Immature natural killer cell (primary cell): ENCODE results near the gene ANKMY1. TPM values are rescaled to one million over a fixed set of nuclear protein-coding genes. Genes with fewer than 3 reads are reported as not detected.

Experiments
- DNase-seq, 3 donors: peaks; one replicate each; pipeline ENCODE4 v3.0.0; 2022; ENCODE audit warnings: mixed read lengths in 1 of 3
- H3K27ac Mint-ChIP-seq, 6 donors: one replicate each; pipeline ENCODE4 v1.8.0; 2020; ENCODE audit warnings: mixed read lengths in 6 of 6, mild to moderate bottlenecking in 5 of 6, inconsistent platforms in 4 of 6, moderate library complexity in 3 of 6
- H3K27me3 Mint-ChIP-seq, 3 donors: one replicate each; pipeline ENCODE4 v1.8.0; 2020 to 2021; ENCODE audit warnings: low read depth in 3 of 3, mild to moderate bottlenecking in 3 of 3, mixed read lengths in 3 of 3, moderate library complexity in 3 of 3, inconsistent platforms in 1 of 3
- H3K36me3 Mint-ChIP-seq, 3 donors: one replicate each; pipeline ENCODE4 v1.8.0; 2020; ENCODE audit warnings: mixed read lengths in 3 of 3, inconsistent platforms in 2 of 3, mild to moderate bottlenecking in 2 of 3
- H3K4me1 Mint-ChIP-seq, 2 donors: one replicate each; pipeline ENCODE4 v1.8.0; 2020; ENCODE audit warnings: inconsistent platforms in 2 of 2, mild to moderate bottlenecking in 2 of 2, mixed read lengths in 2 of 2, moderate library complexity in 1 of 2
- H3K4me3 Mint-ChIP-seq, 5 donors: one replicate each; pipeline ENCODE4 v1.8.0; 2020; ENCODE audit warnings: mild to moderate bottlenecking in 5 of 5, mixed read lengths in 5 of 5, inconsistent platforms in 3 of 5, moderate library complexity in 3 of 5
- H3K9me3 Mint-ChIP-seq, 6 donors: one replicate each; pipeline ENCODE4 v1.8.0; 2020; ENCODE audit warnings: mild to moderate bottlenecking in 6 of 6, mixed read lengths in 6 of 6, inconsistent platforms in 4 of 6, moderate library complexity in 3 of 6
- polyA plus RNA-seq, 3 donors: library from polyadenylated mRNA; unstranded; fragments of 300-500 nt; fragmentation: Illumina TruSeq; gene quantifications; one replicate each; pipeline ENCODE4 v1.2.3, GENCODE V29; 2021

The ANKMY1 gene
- polyA plus RNA-seq, 3 donors from 2014 or later: 5.6 to 12.4 (median 7.3) TPM

GRCh38 chr2:240445961-240446663 lies 111.7 kb downstream of the ANKMY1 start:
- Mint-ChIP-seq H3K27me3 (peaks cover 2 to 9% (median 6%) of the 10 kb centered on the region in 3 donors), H3K4me3 (no peak overlapping the region), H3K36me3 (no peaks in the 10 kb centered on the region), H3K9me3 (no peaks in the 10 kb centered on the region), H3K4me1 (peaks cover 0 to 2% of the 10 kb centered on the region in 2 donors), H3K27ac (no peak overlapping the region)
- no peak for DNase-seq

- no peak for DNase-seq
- H3K4me3 Mint-ChIP-seq: no peak overlapping the region
- no peaks in the 10 kb centered on the region for H3K9me3 Mint-ChIP-seq
- no peaks in the 10 kb centered on the region for H3K36me3 Mint-ChIP-seq
- no peak overlapping the region for H3K27ac Mint-ChIP-seq
- H3K27me3 Mint-ChIP-seq: peaks cover 0 to 4% (median 0%) of the 10 kb centered on the region in 3 donors
- no peaks in the 10 kb centered on the region for H3K4me1 Mint-ChIP-seq
These were observed 113.3 kb downstream of the ANKMY1 start for GRCh38 chr2:240444464-240444863.

- Mint-ChIP-seq H3K27me3 (peaks cover 0 to 3% (median 0%) of the 10 kb centered on the region in 3 donors), H3K27ac (no peak overlapping the region), H3K4me3 (no peak overlapping the region), H3K9me3 (no peaks in the 10 kb centered on the region), H3K36me3 (no peaks in the 10 kb centered on the region), H3K4me1 (no peaks in the 10 kb centered on the region)
- DNase-seq: no peak
These were observed 113.9 kb downstream of the ANKMY1 start for GRCh38 chr2:240443891-240444301.

- Mint-ChIP-seq H3K36me3 (no peaks in the 10 kb centered on the region), H3K9me3 (no peaks in the 10 kb centered on the region), H3K27ac (no peak overlapping the region)
These were observed 114.7 kb downstream of the ANKMY1 start for GRCh38 chr2:240442891-240443715.

GRCh38 chr2:240441993-240442411 lies 115.8 kb downstream of the ANKMY1 start:
- H3K9me3 Mint-ChIP-seq: no peaks in the 10 kb centered on the region
- H3K4me3 Mint-ChIP-seq: no peak overlapping the region
- H3K36me3 Mint-ChIP-seq: no peaks in the 10 kb centered on the region
- no peak overlapping the region for H3K27ac Mint-ChIP-seq
- peaks cover 0 to under 1% of the 10 kb centered on the region in 2 donors for H3K4me1 Mint-ChIP-seq
- H3K27me3 Mint-ChIP-seq: peaks cover 3 to 6% (median 4%) of the 10 kb centered on the region in 3 donors
- DNase-seq: no peak

More at GRCh38 chr2:240442891-240443715, 114.7 kb downstream of the ANKMY1 start:
- Mint-ChIP-seq H3K27me3 (peaks cover 0 to 4% (median 0%) of the 10 kb centered on the region in 3 donors), H3K4me3 (no peak overlapping the region), H3K4me1 (no peaks in the 10 kb centered on the region)
- DNase-seq: no peak

- Mint-ChIP-seq H3K36me3 (no peaks in the 10 kb centered on the region), H3K4me1 (peaks cover 0 to 2% of the 10 kb centered on the region in 2 donors), H3K27ac (no peak overlapping the region), H3K27me3 (peaks cover 3 to 9% (median 4%) of the 10 kb centered on the region in 3 donors), H3K4me3 (no peak overlapping the region), H3K9me3 (no peaks in the 10 kb centered on the region)
- DNase-seq: no peak
These were observed 116.3 kb downstream of the ANKMY1 start for GRCh38 chr2:240441326-240441992.

GRCh38 chr2:240440704-240441320 lies 117.0 kb downstream of the ANKMY1 start:
- Mint-ChIP-seq H3K36me3 (no peaks in the 10 kb centered on the region), H3K4me3 (no peak overlapping the region), H3K27me3 (peaks cover 3 to 9% (median 4%) of the 10 kb centered on the region in 3 donors), H3K27ac (no peak overlapping the region), H3K9me3 (no peaks in the 10 kb centered on the region), H3K4me1 (peaks cover 0 to 2% of the 10 kb centered on the region in 2 donors)
- DNase-seq: no peak

GRCh38 chr2:240440251-240440650 lies 117.5 kb downstream of the ANKMY1 start:
- DNase-seq: no peak
- peaks cover 0 to 2% of the 10 kb centered on the region in 2 donors for H3K4me1 Mint-ChIP-seq

GRCh38 chr2:240439698-240440151 lies 118.1 kb downstream of the ANKMY1 start:
- no peaks in the 10 kb centered on the region for H3K36me3 Mint-ChIP-seq

More at GRCh38 chr2:240440251-240440650, 117.5 kb downstream of the ANKMY1 start:
- no peak overlapping the region for H3K4me3 Mint-ChIP-seq
- no peak overlapping the region for H3K27ac Mint-ChIP-seq
- H3K27me3 Mint-ChIP-seq: peaks cover 3 to 9% (median 4%) of the 10 kb centered on the region in 3 donors
- H3K9me3 Mint-ChIP-seq: no peaks in the 10 kb centered on the region
- H3K36me3 Mint-ChIP-seq: no peaks in the 10 kb centered on the region

GRCh38 chr2:240438810-240439697 lies 118.7 kb downstream of the ANKMY1 start:
- Mint-ChIP-seq H3K27ac (no peak overlapping the region), H3K36me3 (no peaks in the 10 kb centered on the region), H3K9me3 (no peaks in the 10 kb centered on the region), H3K4me1 (peaks cover 5% of the 10 kb centered on the region in 2 donors), H3K27me3 (peaks cover 2 to 12% (median 6%) of the 10 kb centered on the region in 3 donors), H3K4me3 (no peak overlapping the region)
- no peak for DNase-seq

More at GRCh38 chr2:240439698-240440151, 118.1 kb downstream of the ANKMY1 start:
- no peak for DNase-seq
- Mint-ChIP-seq H3K9me3 (no peaks in the 10 kb centered on the region), H3K27ac (no peak overlapping the region), H3K27me3 (peaks cover 2 to 10% (median 4%) of the 10 kb centered on the region in 3 donors), H3K4me1 (peaks cover 1 to 3% of the 10 kb centered on the region in 2 donors), H3K4me3 (no peak overlapping the region)

- Mint-ChIP-seq H3K9me3 (no peaks in the 10 kb centered on the region), H3K27me3 (peaks cover 2 to 12% (median 6%) of the 10 kb centered on the region in 3 donors), H3K27ac (peak overlapping the region in 1 of 6 donors; percentile 19), H3K4me1 (peaks cover 5 to 7% of the 10 kb centered on the region in 2 donors), H3K36me3 (no peaks in the 10 kb centered on the region), H3K4me3 (peak overlapping the region in 1 of 5 donors; percentile 29)
- peak; percentile 35 to 53 (median 46) for DNase-seq
These were observed 119.7 kb downstream of the ANKMY1 start for GRCh38 chr2:240437861-240438809.

- H3K36me3 Mint-ChIP-seq: no peaks in the 10 kb centered on the region
- no peak for DNase-seq
- H3K27ac Mint-ChIP-seq: no peak overlapping the region
- H3K27me3 Mint-ChIP-seq: peaks cover 2 to 12% (median 7%) of the 10 kb centered on the region in 3 donors
- no peaks in the 10 kb centered on the region for H3K9me3 Mint-ChIP-seq
- peaks cover 5 to 7% of the 10 kb centered on the region in 2 donors for H3K4me1 Mint-ChIP-seq
- H3K4me3 Mint-ChIP-seq: peak overlapping the region in 4 of 5 donors; percentile 13 to 60 (median 31)
These were observed 120.3 kb downstream of the ANKMY1 start for GRCh38 chr2:240437551-240437860.
